ENCODE data around the gene ZNF467. TPM values are rescaled to one million over a fixed set of nuclear protein-coding genes. Genes with fewer than 3 reads are reported as not detected.

The ZNF467 gene
- total RNA-seq, 1 donor, result 1.3 TPM

DNA sequence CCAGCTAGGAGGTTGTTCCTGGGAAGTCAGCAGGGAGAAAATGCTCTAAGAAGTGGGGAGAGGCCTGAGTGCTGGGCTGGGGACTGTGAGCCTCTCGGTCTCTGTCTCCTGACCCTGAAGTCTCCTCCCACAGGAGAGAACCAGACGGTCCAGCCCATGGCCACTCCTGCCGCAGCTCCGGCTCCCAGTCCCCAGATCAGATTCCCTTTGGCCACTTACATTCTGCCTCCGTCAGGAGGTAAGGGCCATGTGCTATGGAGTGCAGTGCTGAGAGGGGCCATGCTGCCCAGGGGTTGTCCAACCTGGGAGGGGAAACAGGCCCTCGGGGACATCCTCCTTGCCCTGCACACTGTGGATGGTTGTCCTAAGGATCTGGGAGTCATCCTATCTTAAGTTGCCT is 21.3 kb upstream of the ZNF467 start:
- TF ChIP-seq, protein P1, sequence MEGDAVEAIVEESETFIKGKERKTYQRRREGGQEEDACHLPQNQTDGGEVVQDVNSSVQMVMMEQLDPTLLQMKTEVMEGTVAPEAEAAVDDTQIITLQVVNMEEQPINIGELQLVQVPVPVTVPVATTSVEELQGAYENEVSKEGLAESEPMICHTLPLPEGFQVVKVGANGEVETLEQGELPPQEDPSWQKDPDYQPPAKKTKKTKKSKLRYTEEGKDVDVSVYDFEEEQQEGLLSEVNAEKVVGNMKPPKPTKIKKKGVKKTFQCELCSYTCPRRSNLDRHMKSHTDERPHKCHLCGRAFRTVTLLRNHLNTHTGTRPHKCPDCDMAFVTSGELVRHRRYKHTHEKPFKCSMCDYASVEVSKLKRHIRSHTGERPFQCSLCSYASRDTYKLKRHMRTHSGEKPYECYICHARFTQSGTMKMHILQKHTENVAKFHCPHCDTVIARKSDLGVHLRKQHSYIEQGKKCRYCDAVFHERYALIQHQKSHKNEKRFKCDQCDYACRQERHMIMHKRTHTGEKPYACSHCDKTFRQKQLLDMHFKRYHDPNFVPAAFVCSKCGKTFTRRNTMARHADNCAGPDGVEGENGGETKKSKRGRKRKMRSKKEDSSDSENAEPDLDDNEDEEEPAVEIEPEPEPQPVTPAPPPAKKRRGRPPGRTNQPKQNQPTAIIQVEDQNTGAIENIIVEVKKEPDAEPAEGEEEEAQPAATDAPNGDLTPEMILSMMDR (IDR thresholded peaks at IDR 0.05; ENCODE audit: insufficient read depth, low read depth, low read length), result no peak
- no peak for DNase-seq (ENCODE audit: low read depth)

DNA sequence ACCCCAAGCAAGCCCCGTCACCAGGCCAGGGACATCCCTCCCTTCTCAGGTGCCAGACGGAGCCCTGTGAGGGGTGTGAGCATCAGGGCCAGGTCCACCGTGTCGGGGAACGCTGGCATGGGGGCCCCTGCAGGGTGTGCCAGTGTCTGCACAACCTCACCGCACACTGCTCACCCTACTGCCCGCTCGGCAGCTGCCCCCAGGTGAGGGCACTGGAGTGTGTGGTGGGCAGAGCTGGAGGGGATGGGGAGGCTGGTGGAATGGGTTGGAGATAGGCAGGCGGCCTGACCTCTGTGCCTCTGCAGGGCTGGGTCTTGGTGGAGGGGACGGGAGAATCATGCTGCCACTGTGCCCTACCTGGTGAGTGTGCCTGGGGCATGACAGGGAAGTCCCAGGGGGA is 19.9 kb upstream of the ZNF467 start:
- no peak for DNase-seq (ENCODE audit: low read depth)
- no peak overlapping the region for H3K4me3 ChIP-seq (ENCODE audit: low read depth, low read length)
- TF ChIP-seq, protein P1 (IDR thresholded peaks at IDR 0.05; ENCODE audit: insufficient read depth, low read depth, low read length), result no peak

More for the DNA sequence above, 21.3 kb upstream of the ZNF467 start:
- no peak overlapping the region for H3K4me3 ChIP-seq (ENCODE audit: low read depth, low read length)

DNA sequence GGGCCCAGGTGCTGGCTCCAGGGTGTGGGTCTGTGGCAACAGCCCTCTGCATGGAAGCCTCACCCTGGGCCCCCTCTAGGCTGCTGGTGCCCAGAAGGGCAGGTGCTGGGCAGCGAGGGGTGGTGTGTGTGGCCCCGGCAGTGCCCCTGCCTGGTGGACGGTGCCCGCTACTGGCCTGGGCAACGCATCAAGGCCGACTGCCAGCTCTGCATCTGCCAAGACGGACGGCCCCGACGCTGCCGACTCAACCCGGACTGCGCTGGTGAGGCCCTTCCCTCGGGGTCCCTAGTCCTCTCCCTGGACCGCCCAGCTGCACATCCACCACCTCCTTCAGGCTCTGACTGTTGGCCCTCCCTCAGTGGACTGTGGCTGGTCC is 18.8 kb upstream of the ZNF467 start:
- H3K4me3 ChIP-seq (ENCODE audit: low read depth, low read length), result no peak overlapping the region
- TF ChIP-seq, protein P1 (IDR thresholded peaks at IDR 0.05; ENCODE audit: insufficient read depth, low read depth, low read length), result no peak
- no peak for DNase-seq (ENCODE audit: low read depth)

DNA sequence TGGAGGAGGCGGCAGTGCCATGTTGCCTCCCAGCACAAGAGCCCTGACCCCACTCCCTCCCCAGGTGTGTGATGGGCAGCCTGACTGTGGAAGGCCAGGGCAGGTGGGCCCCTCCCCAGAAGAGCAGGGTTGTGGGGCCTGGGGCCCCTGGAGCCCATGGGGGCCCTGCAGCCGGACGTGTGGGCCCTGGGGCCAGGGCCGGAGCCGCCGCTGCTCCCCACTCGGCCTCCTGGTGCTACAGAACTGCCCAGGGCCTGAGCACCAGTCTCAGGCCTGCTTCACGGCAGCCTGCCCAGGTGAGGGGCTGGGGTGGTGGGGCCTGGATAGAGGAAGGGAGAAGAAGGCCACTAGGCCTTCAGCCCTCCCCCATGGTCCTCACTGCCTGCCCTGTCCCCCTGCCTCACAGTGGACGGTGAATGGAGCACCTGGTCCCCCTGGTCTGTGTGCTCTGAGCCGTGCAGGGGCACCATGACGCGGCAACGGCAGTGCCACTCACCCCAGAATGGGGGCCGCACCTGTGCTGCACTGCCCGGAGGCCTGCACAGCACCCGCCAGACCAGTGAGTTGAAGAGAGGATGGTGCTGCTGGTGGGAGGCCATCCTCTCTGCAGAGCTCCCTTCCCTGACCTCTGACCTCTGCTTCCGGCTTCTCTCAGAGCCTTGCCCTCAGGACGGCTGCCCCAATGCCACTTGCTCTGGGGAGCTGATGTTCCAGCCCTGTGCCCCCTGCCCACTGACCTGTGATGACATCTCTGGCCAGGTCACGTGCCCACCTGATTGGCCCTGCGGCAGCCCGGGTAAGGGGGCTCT is 18.2 kb upstream of the ZNF467 start:
- TF ChIP-seq, protein P1 (IDR thresholded peaks at IDR 0.05; ENCODE audit: insufficient read depth, low read depth, low read length), result no peak
- H3K4me3 ChIP-seq (ENCODE audit: low read depth, low read length), result no peak overlapping the region
- DNase-seq (ENCODE audit: low read depth), result no peak

DNA sequence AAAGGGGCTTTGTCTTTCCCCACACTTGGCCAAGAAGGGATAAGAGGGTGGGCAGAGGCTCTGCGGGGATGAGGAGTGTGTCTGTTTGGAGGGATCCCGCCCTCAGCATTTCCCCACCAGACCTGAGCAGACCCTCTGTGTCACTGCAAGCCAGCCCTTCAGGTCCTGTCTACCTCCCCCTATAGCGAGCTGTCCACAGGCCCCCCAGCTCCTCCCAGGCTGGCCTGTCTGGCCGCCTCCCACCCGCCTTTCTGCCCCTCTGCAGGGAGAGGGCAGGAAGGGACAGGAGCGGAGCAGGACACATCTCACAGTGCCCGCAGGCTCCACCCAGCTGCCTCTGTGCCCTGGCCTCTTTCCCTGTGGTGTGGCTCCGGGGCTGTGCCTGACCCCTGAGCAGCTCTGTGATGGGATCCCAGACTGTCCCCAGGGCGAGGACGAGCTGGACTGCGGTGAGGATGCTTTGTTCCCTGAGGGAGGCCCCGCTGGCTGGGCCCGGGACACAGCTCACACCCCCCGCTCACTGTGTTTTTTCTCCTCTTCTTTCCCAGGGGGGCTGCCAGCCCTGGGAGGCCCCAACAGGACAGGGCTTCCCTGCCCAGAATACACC is 17.5 kb upstream of the ZNF467 start:
- DNase-seq (ENCODE audit: low read depth), result no peak
- H3K4me3 ChIP-seq (ENCODE audit: low read depth, low read length), result no peak overlapping the region
- TF ChIP-seq, protein P1 (IDR thresholded peaks at IDR 0.05; ENCODE audit: insufficient read depth, low read depth, low read length), result no peak

DNA sequence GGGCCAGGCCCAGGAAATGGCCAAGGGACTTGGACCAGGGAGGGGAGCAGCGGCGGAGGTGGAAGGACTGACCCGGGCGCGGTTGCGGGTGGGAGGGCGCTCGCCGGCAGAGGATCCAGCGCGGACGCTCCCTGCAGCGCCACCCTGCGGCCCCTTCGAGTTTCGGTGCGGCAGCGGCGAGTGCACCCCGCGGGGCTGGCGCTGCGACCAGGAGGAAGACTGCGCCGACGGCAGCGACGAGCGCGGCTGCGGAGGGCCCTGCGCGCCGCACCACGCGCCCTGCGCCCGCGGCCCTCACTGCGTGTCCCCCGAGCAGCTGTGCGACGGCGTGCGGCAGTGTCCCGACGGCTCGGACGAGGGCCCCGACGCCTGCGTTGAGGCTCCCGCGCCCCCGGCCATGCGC is 16.8 kb upstream of the ZNF467 start:
- H3K4me3 ChIP-seq (ENCODE audit: low read depth, low read length), result no peak overlapping the region
- peak; percentile 10 for DNase-seq (ENCODE audit: low read depth)
- TF ChIP-seq, protein P1 (IDR thresholded peaks at IDR 0.05; ENCODE audit: insufficient read depth, low read depth, low read length), result peak; percentile 42

Measured in fibroblast of villous mesenchyme (primary cell).